ENCODE measurements around the gene MRPS22.
"Not testable (repeated sequence)": the region's sequence is repeated elsewhere in the genome, so short reads cannot be mapped to it uniquely, and the experiment has no call there.

MRPS22 gene

GRCh38 chr3:139389552-139390368, 45.9 kb downstream of the MRPS22 start, which contains the start of gene COPB2:
COPB2 (minus strand) TSS chr3:139389647; CDS start chr3:139389550, 97 bp downstream.
- no peaks in the 10 kb centered on the region for H3K9me3 ChIP-seq (ENCODE audit: control insufficient read depth, insufficient read depth, low read length)
- TF ChIP-seq EZH2phosphoT487 (IDR thresholded peaks at IDR 0.05; ENCODE audit: borderline replicate concordance, low read length) (no peak), CTCF (IDR thresholded peaks at IDR 0.05; ENCODE audit: low read depth, low read length, poor library complexity, severe bottlenecking) (no peak)
- peak within 1 kb of the TSS; percentile 72 for H3K4me2 ChIP-seq (ENCODE audit: low read length)
- H3K9me2 ChIP-seq (replicated peaks; ENCODE audit: control insufficient read depth, low read length), result no peaks in the 10 kb centered on the region
- no peaks in the 10 kb centered on the region for H3F3A ChIP-seq (ENCODE audit: control insufficient read depth, insufficient read depth)
- no peaks in the 10 kb centered on the region for H3K27me3 ChIP-seq (ENCODE audit: control insufficient read depth, low read length)
- peaks cover 3% of the 10 kb centered on the region; the same call in 1 of the 2 replicates for H3K36me3 ChIP-seq (ENCODE audit: control insufficient read depth, low read length)
- peak within 1 kb of the TSS; percentile 97 for H3K4me3 ChIP-seq (ENCODE audit: low read length)
- peaks cover 63% of the 10 kb centered on the region for H3K79me2 ChIP-seq (ENCODE audit: control insufficient read depth, low read length)
- peaks cover 8% of the 10 kb centered on the region; the same call in 1 of the 2 replicates for H4K20me1 ChIP-seq (ENCODE audit: control insufficient read depth, insufficient read depth, low read depth, low read length)
- peak within 1 kb of the TSS; percentile 33 for H3K27ac ChIP-seq (ENCODE audit: low read depth, low read length)
- peaks cover 26% of the 10 kb centered on the region for H3K4me1 ChIP-seq (ENCODE audit: control insufficient read depth, low read length)

GRCh38 chr3:139394116-139394515, 50.3 kb downstream of the MRPS22 start:
- no peak overlapping the region for H3K27ac ChIP-seq (ENCODE audit: low read depth, low read length)
- no peak overlapping the region for H3K4me3 ChIP-seq (ENCODE audit: low read length)
- no peaks in the 10 kb centered on the region for H3F3A ChIP-seq (ENCODE audit: control insufficient read depth, insufficient read depth)
- H3K4me2 ChIP-seq (ENCODE audit: low read length), result no peak overlapping the region
- peaks cover 20% of the 10 kb centered on the region for H3K79me2 ChIP-seq (ENCODE audit: control insufficient read depth, low read length)
- H3K27me3 ChIP-seq (ENCODE audit: control insufficient read depth, low read length), result no peaks in the 10 kb centered on the region
- H4K20me1 ChIP-seq (ENCODE audit: control insufficient read depth, insufficient read depth, low read depth, low read length), result no peaks in the 10 kb centered on the region
- H3K36me3 ChIP-seq (ENCODE audit: control insufficient read depth, low read length), result 0 out of 2 replicates have a peak, but pooled peaks cover 3% of the 10 kb centered on the region
- no peaks in the 10 kb centered on the region for H3K9me3 ChIP-seq (ENCODE audit: control insufficient read depth, insufficient read depth, low read length)
- no peaks in the 10 kb centered on the region for H3K9me2 ChIP-seq (replicated peaks; ENCODE audit: control insufficient read depth, low read length)
- no peak for TF ChIP-seq EZH2phosphoT487 (IDR thresholded peaks at IDR 0.05; ENCODE audit: borderline replicate concordance, low read length)
- TF ChIP-seq CTCF (IDR thresholded peaks at IDR 0.05; ENCODE audit: low read depth, low read length, poor library complexity, severe bottlenecking), result no peak
- peaks cover 11% of the 10 kb centered on the region for H3K4me1 ChIP-seq (ENCODE audit: control insufficient read depth, low read length)

GRCh38 chr3:139396707-139397106, 52.9 kb downstream of the MRPS22 start:
- no peak overlapping the region for H3K4me3 ChIP-seq (ENCODE audit: low read length)
- H3K9me3 ChIP-seq (ENCODE audit: control insufficient read depth, insufficient read depth, low read length), result no peaks in the 10 kb centered on the region
- H4K20me1 ChIP-seq (ENCODE audit: control insufficient read depth, insufficient read depth, low read depth, low read length), result no peaks in the 10 kb centered on the region
- no peak overlapping the region for H3K4me2 ChIP-seq (ENCODE audit: low read length)
- no peak overlapping the region for H3K27ac ChIP-seq (ENCODE audit: low read depth, low read length)
- no peaks in the 10 kb centered on the region for H3K27me3 ChIP-seq (ENCODE audit: control insufficient read depth, low read length)
- H3K4me1 ChIP-seq (ENCODE audit: control insufficient read depth, low read length), result no peaks in the 10 kb centered on the region
- no peaks in the 10 kb centered on the region for H3K9me2 ChIP-seq (replicated peaks; ENCODE audit: control insufficient read depth, low read length)
- TF ChIP-seq CTCF (IDR thresholded peaks at IDR 0.05; ENCODE audit: low read depth, low read length, poor library complexity, severe bottlenecking) (no peak), EZH2phosphoT487 (IDR thresholded peaks at IDR 0.05; ENCODE audit: borderline replicate concordance, low read length) (no peak)
- no peaks in the 10 kb centered on the region for H3K79me2 ChIP-seq (ENCODE audit: control insufficient read depth, low read length)
- no peaks in the 10 kb centered on the region for H3K36me3 ChIP-seq (ENCODE audit: control insufficient read depth, low read length)
- H3F3A ChIP-seq (ENCODE audit: control insufficient read depth, insufficient read depth), result no peaks in the 10 kb centered on the region

GRCh38 chr3:139401155-139401554, 57.3 kb downstream of the MRPS22 start:
- not testable (repeated sequence) for H3K27me3 ChIP-seq (ENCODE audit: control insufficient read depth, low read length); H3K27ac ChIP-seq (ENCODE audit: low read depth, low read length); H3K9me3 ChIP-seq (ENCODE audit: control insufficient read depth, insufficient read depth, low read length); H3K4me2 ChIP-seq (ENCODE audit: low read length); H3K79me2 ChIP-seq (ENCODE audit: control insufficient read depth, low read length); H4K20me1 ChIP-seq (ENCODE audit: control insufficient read depth, insufficient read depth, low read depth, low read length); H3K4me3 ChIP-seq (ENCODE audit: low read length); H3K9me2 ChIP-seq (replicated peaks; ENCODE audit: control insufficient read depth, low read length); H3K4me1 ChIP-seq (ENCODE audit: control insufficient read depth, low read length); H3K36me3 ChIP-seq (ENCODE audit: control insufficient read depth, low read length); H3F3A ChIP-seq (ENCODE audit: control insufficient read depth, insufficient read depth)
